ENCODE results near the gene FAHD2A.

- TF ChIP-seq POLR2A (IDR thresholded peaks at IDR 0.05) (no peak), CTCF (IDR thresholded peaks at IDR 0.05) (no peak), EP300 (IDR thresholded peaks at IDR 0.05) (no peak)
These were observed 19.5 kb upstream of the FAHD2A start for GRCh38 chr2:95382686-95383634.
